Coronary artery (tissue), 2 donors: Measurements from ENCODE around the gene MRGPRF.
A peak's percentile ranks its signal among the peaks of the same experiment; 100 is the strongest.

Experiments
- DNase-seq: peaks from one replicate; pipeline ENCODE4 v3.0.0-alpha.2; 2017; ENCODE audit warnings: low spot score
- H3K27ac ChIP-seq, 2 donors: fragments of 200-600 bp; sonication (generic); one replicate each; pipeline ENCODE4 v1.5.1; 2016 to 2019
- H3K4me3 ChIP-seq: fragments of 200-600 bp; sonication (generic); 2 replicates; pipeline ENCODE4 v1.5.1; 2016; ENCODE audit warnings: mild to moderate bottlenecking, moderate library complexity
- TF ChIP-seq, protein P1 (sequence below): fragments of 200-600 bp; sonication (generic); IDR thresholded peaks from one replicate; pipeline ENCODE4 v1.5.1; 2019; ENCODE audit warnings: antibody characterized with exemption

Gene MRGPRF

DNA sequence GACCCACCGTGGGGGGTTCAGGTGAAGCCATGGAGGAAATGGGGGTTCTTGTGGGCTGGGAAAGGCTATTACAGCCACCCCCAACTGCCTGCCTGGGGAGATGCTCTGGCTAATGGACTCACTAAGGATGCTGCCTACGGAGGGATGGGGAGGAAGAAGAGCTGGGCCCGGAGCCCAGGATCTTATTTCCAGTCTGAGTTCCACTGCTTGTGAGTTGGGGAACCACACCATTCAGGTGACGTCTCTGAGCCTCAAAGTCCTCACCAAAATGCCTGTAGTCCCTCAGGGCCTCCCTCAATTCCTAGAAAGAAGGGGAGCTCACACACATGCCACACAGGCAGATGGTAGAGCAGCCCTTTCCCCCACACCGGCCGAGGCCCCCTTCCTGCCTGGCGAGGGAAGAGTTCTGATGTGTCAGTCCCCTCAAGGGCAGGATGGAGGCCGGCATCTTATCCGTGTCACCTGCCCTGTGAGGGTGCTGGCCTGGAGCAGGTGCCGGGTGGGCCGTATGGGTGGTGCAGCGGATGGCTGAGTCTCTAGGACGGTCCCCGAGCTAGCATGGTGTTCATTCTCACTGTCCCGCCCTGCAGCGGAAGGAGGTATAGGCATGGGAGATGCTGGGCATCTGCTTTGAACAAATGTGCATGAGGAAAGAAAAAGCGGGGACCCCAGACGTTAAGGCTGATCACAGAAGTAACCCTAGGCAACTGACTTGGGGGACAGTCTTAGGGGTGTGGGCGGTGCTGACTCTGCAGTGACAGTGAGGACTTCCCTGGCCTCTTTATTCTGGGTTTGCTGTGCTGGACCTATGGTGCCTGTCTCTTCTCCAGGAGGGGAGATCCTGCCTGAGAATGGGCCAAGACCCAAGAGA lies 15.7 kb downstream of the MRGPRF start:
- peak; percentile 68 for DNase-seq
- no peak overlapping the region for H3K4me3 ChIP-seq
- TF ChIP-seq, protein P1, sequence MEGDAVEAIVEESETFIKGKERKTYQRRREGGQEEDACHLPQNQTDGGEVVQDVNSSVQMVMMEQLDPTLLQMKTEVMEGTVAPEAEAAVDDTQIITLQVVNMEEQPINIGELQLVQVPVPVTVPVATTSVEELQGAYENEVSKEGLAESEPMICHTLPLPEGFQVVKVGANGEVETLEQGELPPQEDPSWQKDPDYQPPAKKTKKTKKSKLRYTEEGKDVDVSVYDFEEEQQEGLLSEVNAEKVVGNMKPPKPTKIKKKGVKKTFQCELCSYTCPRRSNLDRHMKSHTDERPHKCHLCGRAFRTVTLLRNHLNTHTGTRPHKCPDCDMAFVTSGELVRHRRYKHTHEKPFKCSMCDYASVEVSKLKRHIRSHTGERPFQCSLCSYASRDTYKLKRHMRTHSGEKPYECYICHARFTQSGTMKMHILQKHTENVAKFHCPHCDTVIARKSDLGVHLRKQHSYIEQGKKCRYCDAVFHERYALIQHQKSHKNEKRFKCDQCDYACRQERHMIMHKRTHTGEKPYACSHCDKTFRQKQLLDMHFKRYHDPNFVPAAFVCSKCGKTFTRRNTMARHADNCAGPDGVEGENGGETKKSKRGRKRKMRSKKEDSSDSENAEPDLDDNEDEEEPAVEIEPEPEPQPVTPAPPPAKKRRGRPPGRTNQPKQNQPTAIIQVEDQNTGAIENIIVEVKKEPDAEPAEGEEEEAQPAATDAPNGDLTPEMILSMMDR = no peak
- peak overlapping the region in 1 of 2 donors; percentile 88 for H3K27ac ChIP-seq

DNA sequence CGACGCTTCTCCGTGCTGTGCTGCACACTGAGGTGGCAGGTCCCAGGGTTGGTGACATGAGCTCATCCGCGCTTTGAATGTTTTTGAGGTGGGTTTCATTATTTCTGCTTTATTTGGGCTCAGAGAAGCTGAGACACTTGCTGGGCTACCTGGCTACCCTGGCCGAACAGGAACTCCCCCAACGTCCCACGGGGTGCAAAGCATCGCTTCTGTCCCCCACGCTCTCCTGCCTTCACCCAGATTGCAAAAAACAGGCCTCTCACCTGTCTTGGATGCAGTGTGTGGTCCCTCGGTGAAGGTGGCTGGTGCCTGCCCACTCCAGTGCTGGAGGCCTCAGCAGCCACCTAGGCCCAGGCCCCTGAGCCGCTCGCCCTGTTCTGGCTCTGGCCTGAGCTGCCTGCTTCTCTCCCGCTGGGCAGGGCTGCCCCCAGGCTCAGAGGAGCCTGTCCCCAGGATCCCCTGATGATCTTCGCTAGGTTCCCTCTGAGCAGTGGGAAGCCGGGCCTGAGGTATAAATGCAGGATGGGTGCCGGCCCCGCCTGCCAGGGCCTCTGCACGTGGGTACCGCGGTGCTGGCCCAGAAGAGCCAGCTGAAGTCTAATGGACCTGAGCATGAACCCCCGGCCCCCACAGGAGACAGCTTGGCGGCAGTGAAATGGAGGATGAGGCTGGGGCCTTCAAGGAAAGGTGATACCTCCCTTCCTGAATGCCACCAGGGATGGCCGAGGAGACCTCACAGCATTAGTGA lies 16.5 kb downstream of the MRGPRF start:
- TF ChIP-seq, protein P1 = no peak
- DNase-seq = peak; percentile 64
- no peak overlapping the region for H3K4me3 ChIP-seq
- H3K27ac ChIP-seq = no peak overlapping the region

DNA sequence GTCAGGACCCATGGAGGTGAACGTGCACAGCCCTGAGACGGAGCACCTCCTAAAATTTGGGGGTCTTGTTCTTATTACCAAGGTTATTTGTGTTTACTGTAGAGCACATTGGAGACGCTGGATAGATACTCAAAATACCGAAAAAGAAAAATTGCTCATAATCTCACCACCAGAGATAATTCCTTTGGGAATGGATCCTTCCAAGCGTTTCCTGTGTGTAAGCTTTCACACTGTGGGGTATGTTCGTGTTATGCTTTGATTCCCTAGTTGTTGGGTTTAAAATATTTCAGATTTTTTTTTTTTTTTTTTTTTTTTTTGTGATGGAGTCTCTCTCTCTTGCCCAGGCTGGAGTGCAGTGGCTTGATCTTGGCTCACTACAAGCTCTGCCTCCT lies 18.2 kb downstream of the MRGPRF start:
- Histone ChIP-seq H3K27ac (no peak overlapping the region), H3K4me3 (no peak overlapping the region)
- TF ChIP-seq, protein P1 = no peak
- no peak for DNase-seq

DNA sequence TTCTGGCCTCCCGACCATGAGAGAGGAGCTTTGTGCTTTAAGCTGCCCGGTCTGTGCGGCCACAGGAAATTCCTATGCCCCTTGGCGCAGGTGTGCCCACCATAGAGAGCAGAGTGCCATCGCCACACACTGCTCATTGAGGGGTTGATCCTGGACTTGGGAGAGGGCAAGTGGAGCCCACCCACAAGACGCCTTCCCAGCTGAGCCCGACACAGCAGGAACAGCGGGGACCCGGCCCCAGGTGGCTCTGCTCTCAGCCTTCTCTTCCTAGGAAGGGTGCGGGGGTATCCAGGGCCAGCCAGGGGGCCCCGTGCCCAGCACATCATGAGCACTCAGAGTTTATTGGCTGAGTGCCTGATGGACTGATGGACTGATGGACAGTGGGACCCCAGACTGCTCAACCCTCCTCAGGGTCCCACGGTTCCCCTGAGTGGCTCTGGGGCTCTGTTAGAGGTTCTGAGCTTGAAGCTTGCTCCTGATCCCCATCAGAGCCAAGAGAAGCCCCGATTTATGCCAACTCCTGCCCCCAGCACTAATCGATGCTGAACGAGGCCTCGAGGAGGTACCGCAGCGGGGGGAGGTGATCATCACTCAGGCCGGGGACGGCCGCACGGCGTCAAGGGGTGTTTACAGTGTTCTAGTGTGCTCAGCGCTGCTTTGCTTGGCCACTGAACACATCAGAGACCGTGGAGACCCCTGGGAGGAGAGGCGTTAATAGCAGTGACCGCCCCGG lies 18.7 kb downstream of the MRGPRF start:
- TF ChIP-seq, protein P1 = no peak
- no peak overlapping the region for H3K4me3 ChIP-seq
- no peak for DNase-seq
- no peak overlapping the region for H3K27ac ChIP-seq

DNA sequence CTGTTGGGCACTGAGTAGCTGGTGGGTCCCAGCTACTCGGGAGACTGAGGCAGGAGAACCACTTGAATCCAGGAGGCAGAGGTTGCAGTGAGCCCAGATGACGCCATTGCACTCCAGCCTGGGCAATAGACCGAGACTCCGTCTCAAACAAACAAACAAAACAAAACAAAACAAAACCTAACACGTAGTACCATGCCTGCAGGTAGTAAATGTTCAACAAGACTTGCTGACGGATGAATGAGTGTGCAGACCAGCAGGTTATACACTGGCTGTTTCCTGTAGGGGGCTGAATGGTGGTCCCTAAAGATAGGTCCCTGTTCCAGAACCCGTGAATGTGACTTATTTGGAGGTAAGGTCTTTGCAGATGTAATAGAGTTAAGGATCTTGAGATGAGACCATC lies 19.5 kb downstream of the MRGPRF start:
- Histone ChIP-seq H3K27ac (no peak overlapping the region), H3K4me3 (no peak overlapping the region)
- TF ChIP-seq, protein P1 = no peak
- DNase-seq = no peak

DNA sequence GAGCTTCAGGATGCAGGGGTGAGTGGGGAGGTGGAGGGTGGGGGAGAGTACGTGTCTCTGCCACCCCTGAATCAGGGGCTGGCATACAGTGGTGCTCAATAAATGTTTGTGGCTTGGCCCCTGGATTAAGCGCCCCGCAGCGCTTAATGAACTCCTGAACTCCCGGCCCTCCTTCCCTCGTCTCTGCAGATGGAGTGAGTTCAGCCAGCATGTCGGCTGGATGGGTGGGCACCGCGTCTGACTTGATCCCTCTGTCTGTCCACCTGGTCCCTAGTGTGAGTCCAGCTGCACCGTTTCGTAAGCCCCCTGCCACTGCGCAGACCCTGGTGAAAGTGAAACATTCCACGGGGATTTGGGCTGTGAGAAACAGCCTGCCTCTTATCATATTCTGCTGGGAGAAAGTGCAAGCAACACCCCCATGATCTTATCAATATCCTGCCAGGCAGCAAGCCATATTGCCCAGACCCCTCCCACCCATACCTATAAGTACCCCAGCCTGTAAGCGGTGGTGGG lies 20.2 kb downstream of the MRGPRF start:
- Histone ChIP-seq H3K4me3 (no peak overlapping the region), H3K27ac (no peak overlapping the region)
- TF ChIP-seq, protein P1 = no peak
- DNase-seq = no peak
